Fibroblast of skin of right biceps (primary cell): ENCODE data around the gene HERC3.

Source experiments
- DNase-seq: peaks from one replicate; pipeline ENCODE4 v3.0.0-alpha.2; 2013

HERC3 gene

GRCh38 chr4:88661739-88662138, 69.5 kb downstream of the HERC3 start:
- peak; percentile 88 for DNase-seq

GRCh38 chr4:88672987-88673386, 80.7 kb downstream of the HERC3 start:
- no peak for DNase-seq

GRCh38 chr4:88673886-88674285, 81.6 kb downstream of the HERC3 start:
- no peak for DNase-seq

- DNase-seq, result peak; percentile 38
Measured at GRCh38 chr4:88674565-88674964, 82.3 kb downstream of the HERC3 start.

GRCh38 chr4:88674979-88675378, 82.7 kb downstream of the HERC3 start:
- peak; percentile 38 for DNase-seq

GRCh38 chr4:88675543-88675942, 83.3 kb downstream of the HERC3 start:
- no peak for DNase-seq

GRCh38 chr4:88681209-88681608, 88.9 kb downstream of the HERC3 start:
- DNase-seq, result no peak

- peak; percentile 60 for DNase-seq
Measured at GRCh38 chr4:88690355-88690754, 98.1 kb downstream of the HERC3 start.

- no peak for DNase-seq
Measured at GRCh38 chr4:88693792-88694191, 101.5 kb downstream of the HERC3 start.

GRCh38 chr4:88696630-88697029, 104.3 kb downstream of the HERC3 start:
- DNase-seq, result no peak

- DNase-seq, result peak; percentile 27
Measured at GRCh38 chr4:88697141-88697540, 104.9 kb downstream of the HERC3 start.

GRCh38 chr4:88697588-88698329, 105.5 kb downstream of the HERC3 start, which contains the start of gene NAP1L5:
Gene NAP1L5 (minus strand): TSS chr4:88697829. CDS start chr4:88697754, 75 bp downstream.
- peak; percentile 67 for DNase-seq

- DNase-seq, result no peak
Measured at GRCh38 chr4:88698519-88698918, 106.2 kb downstream of the HERC3 start.

- no peak for DNase-seq
Measured at GRCh38 chr4:88702782-88703181, 110.5 kb downstream of the HERC3 start.

GRCh38 chr4:88705223-88705622, 112.9 kb downstream of the HERC3 start:
- no peak for DNase-seq

- peak; percentile 47 for DNase-seq
Measured at GRCh38 chr4:88705805-88706492, 113.7 kb downstream of the HERC3 start.

GRCh38 chr4:88706574-88706973, 114.3 kb downstream of the HERC3 start:
- peak; percentile 64 for DNase-seq

GRCh38 chr4:88709989-88710388, 117.7 kb downstream of the HERC3 start:
- DNase-seq, result no peak

GRCh38 chr4:88713782-88714181, 121.5 kb downstream of the HERC3 start:
- DNase-seq, result no peak

GRCh38 chr4:88718098-88718497, 125.8 kb downstream of the HERC3 start:
- no peak for DNase-seq

GRCh38 chr4:88719381-88719780, 127.1 kb downstream of the HERC3 start:
- DNase-seq, result no peak

GRCh38 chr4:88720451-88721428, 128.5 kb downstream of the HERC3 start:
- DNase-seq, result no peak

GRCh38 chr4:88722276-88722780, 130.0 kb downstream of the HERC3 start:
- no peak for DNase-seq
